VCaP (cell line): ENCODE results near the gene SMIM35.

Source experiments
- H3K27ac ChIP-seq: fragments of 450-650 bp; 2 replicates; pipeline ENCODE4 v1.5.1; 2017
- CTCF ChIP-seq: fragments of 450-650 bp; conservative IDR thresholded peaks from 2 replicates; pipeline ENCODE4 v1.5.1; 2017; ENCODE audit warnings: mild to moderate bottlenecking, moderate library complexity

SMIM35 gene

DNA sequence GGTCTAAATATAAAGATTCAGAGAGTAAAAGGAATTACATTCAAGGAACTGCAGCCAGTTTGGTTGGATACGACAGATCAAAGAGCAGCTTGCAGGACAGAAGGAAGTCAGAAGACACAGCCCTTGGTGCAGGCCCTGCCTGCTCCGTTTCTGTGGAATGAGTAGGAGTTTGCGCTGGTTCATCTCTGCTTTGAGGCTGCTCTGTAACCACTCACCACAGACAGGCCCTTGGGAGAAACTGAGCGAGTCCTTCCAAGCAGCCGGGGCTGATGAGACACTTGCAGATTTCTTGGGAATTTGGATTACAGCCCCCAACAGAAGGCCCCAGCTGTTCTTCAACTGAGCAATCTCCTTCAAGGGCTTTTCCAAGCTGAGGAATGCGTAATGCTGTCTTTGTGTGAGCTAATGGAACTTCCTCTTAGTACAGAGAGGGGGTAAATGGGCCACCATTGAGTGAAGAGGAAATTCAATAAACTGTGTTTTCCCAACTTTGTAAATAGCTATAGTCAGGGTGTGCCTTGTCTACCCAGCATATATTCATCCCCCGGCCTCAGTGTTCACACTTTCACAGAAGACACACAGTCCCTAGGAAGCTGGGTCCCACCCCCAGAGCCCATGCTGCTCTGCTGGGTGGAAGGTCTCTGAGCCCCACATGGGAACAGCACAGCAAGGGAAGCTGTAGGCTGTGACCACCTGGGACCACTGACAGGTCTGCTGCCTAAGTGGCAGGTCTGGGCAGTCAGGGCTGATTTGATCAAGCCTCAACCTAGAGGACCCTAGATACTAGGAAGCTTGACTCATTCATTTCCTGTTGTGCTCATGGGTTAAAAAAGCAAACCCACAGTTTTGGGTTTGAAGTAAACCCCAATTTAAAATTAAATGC lies 84.0 kb downstream of the SMIM35 start:
- H3K27ac ChIP-seq: no peak overlapping the region
- TF ChIP-seq CTCF: no peak

- TF ChIP-seq CTCF: no peak
- H3K27ac ChIP-seq: no peak overlapping the region
These were observed 84.7 kb downstream of the SMIM35 start for GRCh38 chr11:118002010-118002540.

DNA sequence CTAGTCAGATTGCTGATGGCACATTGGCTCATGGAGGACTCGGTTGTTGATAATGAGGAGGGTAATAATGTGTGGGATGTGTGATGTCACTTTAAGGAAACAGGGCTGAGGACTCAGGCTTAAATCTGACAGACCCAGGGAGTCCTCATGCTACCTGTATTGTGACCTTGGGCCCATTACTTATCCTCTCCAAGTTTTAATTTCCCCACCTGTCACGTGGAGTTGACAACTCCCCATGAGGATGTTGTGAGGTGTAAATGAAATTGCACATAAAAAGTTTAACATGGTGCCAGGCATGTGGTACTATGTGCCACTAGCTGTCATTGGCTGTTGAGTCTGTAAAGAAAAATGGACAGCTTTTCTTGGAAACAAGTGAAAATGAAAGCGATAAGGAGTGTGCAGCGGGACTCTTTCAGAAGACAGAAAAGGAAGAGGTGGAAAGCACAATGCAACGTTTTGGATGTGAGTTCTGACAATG lies 85.2 kb downstream of the SMIM35 start:
- no peak for TF ChIP-seq CTCF
- no peak overlapping the region for H3K27ac ChIP-seq

DNA sequence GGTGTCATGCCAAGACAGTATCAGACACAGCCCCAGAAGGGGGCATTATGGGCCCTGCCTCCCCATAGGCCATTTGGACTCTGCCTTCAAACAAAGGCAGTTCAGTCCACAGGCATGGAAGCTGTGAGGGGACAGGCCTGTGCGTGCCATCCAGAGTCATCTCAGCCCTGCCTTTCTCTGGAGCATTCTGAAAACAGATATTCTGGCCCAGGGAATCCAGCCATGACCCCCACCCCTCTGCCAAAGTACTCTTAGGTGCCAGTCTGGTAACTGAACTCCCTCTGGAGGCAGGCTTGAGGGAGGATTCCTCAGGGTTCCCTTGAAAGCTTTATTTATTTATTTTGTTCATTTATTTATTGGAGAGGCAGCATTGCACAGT lies 85.9 kb downstream of the SMIM35 start:
- no peak overlapping the region for H3K27ac ChIP-seq

GRCh38 chr11:118000067-118000849 lies 86.5 kb downstream of the SMIM35 start:
- H3K27ac ChIP-seq: no peak overlapping the region

More for the DNA sequence above, 85.9 kb downstream of the SMIM35 start:
- TF ChIP-seq CTCF: no peak

DNA sequence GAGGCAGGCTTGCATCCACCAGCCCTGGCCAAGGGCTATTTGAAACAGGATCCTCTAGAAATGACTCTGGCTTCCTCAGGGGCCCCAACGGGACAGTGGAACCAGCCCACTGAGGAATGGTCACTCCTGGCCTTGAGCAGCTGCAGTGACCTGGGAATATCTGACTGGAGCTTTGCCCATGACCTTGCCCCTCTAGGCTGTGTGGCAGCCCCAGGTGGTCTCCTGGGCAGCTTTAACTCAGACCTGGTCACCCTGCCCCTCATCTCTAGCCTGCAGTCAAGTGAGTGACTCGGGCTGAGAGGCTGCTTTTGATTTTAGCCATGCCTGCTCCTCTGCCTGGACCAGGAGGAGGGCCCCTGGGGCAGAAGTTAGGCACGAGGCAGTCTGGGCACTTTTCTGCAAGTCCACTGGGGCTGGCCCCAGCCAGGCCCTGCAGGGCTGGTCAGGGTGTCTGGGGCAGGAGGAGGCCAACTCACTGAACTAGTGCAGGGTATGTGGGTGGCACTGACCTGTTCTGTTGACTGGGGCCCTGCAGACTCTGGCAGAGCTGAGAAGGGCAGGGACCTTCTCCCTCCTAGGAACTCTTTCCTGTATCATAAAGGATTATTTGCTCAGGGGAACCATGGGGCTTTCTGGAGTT lies 87.3 kb downstream of the SMIM35 start:
- TF ChIP-seq CTCF: no peak
- H3K27ac ChIP-seq: no peak overlapping the region

More at GRCh38 chr11:118000067-118000849, 86.5 kb downstream of the SMIM35 start:
- no peak for TF ChIP-seq CTCF
